Measurements from ENCODE around the gene TMEM184B.

Gene TMEM184B

DNA sequence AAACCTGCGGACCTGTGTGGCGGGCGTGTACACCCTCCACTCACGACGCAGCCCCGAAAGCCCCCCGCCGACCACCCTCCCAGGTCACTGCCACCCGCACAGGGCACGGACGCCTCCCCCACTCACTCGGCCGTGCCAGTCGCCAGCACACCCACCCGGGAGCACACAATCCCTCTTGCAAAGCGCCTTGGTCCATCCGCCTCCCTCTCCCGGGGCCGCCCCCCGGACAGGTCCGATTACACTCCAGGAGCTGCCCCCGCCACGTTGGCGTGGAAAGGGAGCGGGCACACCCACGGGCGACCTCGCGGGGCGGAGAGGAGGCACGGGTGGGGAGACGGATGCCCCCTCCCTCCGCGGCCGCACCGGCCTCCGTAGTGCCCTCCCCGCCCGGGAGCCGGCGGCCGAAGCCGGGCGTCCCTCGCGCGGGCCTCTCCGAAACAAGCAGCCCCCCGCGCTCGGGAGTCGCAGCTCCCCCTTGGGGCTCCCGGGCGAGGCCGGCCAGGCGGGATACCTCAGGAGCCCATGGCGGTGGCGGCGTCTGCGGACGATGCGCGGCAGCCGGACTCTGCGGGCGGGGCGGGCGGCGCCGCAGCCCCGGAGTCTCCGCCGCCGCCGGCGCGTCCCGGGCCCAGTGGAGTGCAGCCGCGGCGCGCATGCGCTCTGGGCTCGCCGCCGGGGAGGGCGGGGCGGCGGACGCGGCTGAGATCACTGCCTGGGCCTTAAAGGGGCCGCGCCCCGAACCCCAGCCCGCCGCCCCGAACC is at the start of gene TMEM184B:
Gene TMEM184B, minus strand, starts transcription at position 638 of the 762 bp plus-strand sequence. CDS start 25,049 bp downstream, outside the sequence.
- peak; percentile 62 for DNase-seq

DNA sequence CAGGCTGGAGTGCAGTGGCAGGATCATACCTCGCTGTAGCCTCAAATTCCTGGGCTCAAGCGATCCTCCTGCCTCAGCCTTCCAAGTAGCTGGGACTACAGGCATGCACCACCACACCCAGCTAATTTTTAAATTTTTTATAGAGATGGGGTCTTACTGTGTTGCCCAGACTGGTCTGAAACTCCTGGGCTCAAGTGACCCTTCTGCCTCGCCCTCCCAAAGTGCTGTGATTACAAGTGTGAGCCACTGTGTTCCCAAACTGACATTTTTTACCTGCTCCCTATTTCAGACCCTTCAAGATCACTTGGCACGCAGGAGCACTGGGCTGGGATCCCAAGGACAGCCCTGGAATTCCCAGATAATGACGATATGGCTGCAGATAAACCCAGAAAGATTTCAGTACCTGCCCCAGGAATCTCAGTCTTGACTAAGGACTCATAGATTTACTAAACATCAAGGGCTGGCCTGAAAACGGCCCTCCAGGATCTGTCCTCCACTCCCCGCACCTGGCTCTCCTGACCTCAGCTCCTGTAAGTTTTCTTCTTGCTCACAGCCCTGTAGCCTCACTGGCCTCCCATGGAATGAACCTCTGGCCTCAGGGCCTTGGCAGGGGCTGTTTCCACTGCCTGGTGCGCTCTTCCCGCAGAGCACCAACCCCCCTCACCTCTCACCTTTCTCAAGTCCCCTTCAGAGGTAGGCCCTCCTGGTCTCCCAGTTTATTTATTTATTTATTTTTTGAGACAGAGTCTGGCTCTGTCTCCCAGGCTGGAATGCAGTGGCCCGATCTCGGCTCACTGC is 48.0 kb upstream of the TMEM184B start:
- DNase-seq, result no peak

DNA sequence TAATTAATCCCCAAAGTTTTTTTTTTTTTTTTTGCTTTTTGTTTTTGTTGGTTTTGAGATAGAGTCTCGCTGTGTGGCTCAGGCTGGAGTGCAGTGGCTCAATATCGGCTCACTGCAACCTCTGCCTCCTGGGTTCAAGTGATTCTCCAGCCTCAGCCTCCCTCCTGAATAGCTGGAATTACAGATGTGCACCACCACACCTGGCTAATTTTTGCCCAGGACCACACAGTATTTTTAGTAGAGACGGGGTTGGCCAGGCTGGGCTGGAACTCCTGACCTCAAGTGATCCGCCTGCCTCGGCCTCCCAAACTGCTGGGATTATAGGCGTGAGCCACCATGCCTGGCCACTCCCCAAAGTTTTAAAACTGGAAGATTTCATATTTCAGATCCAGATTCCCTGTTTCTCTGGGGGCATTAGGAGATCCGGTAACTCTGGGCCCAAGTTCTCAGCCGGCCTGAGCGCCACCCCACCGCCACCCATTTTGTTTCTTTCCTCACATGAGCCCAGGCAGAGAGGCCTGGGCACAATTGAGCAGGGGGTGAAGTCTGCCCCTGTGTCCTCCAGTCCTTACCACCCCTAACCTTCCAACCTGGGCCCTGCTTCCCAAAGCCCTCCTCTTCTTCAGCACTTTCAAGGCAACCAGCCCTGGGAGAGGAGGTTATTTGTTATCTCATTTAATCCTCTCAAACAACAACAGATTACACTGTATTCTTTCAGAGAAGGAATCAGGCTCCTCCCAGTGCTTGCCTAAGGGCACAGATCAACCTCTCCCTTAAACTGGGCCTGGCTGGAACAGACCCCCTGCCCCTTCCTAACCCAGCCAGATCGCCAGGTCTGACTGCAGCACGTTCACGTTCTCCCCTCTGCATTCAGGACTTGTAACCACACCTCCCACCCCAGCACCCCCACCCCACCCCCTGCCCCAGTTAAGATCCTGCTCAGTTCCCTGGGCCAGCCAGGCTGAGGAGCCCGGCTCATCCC is 46.3 kb upstream of the TMEM184B start:
- DNase-seq, result no peak

DNA sequence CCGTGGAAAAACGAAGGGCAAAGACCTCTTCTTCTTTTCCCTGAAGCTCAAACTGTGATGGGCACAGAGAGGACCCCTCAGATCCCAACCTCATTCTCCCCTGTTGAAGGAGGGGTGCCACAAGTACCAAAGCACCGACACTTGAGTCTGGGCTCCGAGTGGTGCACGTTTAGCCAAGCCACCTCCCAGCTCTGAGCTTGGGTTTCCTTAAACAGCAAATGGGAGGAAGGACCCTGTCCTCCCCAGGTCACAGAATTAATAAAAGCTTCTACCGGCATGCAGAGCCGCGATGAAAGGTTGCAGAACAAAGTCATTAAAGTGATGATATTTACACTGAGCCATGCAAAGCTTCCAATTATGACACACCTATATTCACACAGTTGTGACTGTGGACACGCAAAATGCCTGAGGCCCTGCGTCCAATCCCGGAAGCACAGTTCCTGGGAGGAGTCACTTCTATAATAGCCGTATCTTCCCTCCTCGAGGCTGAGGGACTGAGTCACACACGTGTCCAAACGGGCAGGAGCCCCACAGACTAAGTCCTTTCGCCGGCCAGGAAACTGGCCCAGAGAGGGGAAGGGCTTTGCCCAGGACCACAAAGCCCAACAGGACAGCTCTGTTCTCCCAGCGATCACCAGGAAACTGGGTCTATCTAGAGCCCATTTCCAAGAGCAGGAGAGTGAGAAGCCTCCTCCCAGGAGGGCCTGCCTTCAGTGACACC is 45.3 kb upstream of the TMEM184B start:
- no peak for DNase-seq

DNA sequence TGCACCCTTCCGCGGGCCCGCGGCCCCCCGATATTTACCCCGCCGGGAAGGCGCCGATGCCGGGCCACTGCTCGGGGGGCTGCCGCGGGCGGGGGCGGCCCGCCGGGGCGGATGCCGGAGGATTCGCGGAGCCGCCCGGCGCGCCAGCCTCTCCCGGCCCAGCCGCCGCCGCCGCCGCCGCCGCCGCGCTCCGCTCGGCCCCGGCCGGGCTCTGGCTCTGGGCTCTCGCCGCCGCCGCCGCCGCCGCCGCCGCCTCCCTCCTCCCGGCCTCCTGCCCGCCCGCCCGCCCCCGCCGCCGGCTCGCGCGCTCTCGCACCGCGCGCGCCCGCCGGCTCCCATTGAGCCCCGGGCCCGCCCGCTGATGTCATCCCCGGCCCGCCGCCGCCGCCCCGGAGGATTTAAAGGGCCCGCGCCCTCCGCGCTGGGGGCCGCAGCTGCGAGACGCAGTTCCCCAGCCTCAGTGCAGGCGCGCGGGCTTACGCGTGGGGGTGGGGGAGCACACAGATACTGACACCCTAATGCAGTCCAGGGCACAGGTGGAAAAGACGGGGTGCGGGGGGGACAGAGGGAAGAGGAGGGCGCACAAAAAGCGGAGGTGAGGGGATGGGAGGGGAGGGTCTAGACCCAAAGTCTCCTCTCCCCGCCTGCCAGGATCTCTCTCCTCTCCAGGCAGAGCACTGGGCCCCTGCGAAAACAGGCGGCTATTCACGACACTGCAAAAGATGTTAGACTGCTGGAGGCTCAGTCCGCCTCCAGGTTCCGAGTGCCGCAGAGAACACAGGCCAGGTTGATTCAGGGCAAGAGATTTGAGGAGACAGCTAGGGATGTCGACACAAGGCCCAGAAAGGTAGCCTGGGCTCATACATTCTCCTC is 44.5 kb upstream of the TMEM184B start, which contains the start of gene CSNK1E:
Gene CSNK1E, minus strand, starts transcription at position 312 of the 873 bp plus-strand sequence. CDS start 3,276 bp downstream, outside the sequence.
- peak; percentile 50 for DNase-seq

DNA sequence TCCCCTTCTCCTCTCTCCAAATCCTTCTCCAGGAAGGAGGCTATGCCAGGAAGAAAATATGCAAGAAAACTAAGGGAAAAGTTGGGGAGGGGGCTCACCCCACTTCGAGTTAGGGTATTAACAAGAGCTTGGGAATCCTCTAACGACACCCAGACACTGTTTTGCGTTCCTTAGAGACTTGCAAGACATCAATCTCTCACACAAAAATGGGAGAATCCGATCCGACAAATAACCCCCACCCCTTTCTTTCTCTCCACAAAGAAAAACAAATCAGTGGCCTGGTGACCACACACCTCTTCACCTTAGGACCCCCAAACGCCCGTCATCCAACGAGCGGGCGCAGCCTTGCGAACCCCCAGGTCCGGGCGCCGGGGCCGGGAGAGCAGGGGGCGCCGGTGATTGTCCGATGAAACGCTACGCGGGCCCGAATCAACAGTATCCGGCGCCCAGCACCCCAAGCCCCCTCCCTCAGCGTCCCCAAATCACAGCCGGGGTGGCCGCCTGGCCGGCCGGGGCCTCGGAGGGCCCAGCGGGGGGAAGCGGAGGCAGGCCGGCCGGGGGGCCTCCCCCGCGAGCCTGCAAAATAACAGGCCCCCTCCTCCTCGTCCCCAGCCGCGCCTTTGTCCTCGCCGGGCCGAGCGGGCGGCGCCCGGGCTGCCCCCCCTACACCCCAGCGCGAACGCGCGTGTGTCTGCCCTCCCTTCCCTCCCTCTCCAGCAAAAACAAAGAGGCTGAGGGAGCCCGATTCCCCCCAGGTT is 43.7 kb upstream of the TMEM184B start:
- peak; percentile 45 for DNase-seq

DNA sequence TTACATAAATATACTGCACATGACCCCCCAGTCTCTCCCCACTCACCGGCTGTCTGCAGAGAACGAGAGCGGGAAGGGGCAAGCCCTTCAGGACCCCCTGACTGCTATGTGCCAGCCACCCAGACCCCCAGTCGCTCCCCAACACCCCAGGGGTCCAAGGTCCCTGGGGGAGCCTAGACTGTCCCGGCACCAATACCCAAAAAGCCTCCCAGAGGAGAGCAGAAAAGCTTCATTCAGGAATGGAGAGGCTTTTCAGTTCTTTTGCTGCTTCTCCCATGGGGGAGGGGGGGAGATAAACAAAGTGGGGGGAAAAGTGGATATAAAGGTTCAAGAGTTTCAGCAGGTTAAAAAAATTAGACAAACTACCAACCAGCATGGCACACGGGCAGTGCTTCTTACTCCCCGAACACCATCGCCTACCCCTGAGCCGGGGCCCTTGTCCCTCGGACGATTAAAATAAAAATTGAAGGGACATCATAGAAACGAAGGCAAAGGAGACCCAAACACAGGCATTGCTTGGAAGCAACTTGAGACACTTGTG is 43.1 kb upstream of the TMEM184B start:
- peak; percentile 45 for DNase-seq

DNA sequence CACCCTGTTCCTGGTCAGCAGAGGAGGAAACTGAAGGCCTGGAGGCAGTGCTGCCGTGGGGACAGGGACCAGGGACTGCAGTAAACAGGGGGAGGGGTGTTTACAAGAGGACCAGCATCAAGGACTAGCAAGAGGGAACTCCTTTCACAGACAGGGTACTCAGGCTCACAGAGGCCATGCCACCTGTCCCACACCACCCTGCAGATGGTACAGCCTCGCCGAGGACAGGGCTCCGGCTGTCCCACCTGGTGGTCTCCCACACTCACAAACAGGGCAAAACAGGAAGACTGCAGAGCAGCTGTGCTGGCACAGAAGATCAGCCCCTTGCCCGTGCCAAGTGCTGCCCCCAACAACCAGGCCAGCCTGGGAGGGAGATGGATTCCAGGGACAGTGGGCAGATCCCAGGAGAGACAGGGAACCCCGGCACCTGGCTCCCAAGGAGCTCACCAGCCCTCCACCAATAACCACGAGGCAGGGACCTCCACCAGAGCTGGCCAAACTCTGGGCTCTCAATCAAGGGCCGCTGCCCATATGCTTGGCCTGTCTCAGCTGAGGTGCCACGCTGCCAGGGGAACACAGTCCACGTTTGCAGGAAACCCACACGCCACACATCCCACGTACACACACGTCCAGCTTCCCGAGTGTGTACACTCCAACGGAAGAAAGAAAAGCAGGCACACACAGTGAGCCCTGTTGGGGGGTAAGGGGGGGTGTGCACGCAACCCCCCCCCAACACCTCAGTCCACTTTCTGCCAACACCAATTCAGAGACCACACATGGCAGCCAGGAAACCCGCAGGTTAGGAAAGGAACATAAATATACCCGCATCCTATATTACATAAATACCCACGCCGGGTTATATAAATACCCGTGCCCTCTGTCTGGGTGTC is 42.4 kb upstream of the TMEM184B start:
- DNase-seq, result peak; percentile 49

DNA sequence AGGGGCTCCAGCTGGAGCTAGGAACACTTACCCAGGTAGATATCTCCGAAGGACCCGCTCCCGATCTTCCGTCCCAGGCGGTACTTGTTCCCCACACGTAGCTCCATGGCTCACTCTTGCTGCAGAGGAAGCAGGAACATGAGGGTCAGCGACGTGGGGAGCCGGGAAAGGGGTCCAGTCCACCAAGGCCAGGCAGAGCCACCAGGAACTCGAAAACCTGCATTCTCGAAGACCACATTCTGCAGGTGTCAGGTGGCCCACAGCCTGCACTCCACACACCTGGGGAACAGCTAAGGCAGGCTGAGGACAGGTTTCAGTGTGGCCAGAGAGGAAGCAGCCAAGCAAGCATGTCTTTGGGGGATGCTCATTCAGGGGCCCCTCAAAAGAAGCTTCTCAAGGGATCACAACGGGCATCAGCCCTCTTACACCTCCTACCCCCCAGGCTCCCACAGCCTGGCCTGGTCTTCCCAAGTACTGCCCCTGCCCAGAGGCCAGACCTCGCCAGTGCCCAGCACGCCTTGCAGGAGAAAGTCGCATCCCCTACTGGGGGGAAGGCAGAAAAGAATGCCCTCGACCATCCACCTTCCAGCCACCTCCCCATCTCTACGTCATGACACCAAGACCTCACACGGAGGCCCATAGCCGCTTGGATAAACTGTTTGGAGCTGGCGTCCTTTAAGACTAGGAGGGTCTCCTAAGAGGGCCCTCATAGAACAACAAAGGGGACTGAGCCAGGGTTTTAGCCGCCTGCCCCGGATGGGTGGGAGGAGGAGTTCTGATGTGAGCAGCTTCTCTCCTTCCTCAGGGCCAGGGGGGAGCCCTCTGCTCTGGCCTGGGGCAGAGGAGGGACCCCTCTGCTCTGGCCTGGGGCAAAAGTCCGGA is 41.5 kb upstream of the TMEM184B start:
- DNase-seq, result no peak

DNA sequence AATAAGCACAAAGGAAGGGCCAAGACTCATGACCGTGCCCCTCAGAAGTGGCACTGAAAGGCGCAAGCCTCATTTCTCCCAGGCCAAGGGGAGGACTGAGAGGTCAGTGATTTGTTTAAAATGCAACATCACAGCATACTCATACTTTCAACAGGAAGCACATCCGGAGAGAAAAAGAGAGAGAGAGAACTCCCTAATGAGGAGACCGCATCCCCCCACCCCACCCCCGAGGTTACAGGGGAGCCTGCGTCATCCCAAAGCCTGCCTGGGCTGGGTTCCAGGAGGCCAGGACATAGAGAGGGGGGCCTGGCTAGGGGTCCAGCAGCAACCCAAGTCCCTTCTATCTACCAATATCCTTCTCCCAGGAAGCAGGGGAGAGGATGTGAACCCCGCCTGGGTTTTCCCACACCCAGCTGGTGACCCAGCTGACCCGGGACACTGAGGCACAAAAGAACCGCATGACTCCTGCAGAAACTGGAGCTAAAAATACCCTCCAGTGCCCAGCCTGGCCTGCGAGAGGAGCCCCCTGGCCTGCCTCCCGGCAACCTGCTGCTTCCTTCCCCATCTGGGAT is 40.7 kb upstream of the TMEM184B start:
- DNase-seq, result no peak

DNA sequence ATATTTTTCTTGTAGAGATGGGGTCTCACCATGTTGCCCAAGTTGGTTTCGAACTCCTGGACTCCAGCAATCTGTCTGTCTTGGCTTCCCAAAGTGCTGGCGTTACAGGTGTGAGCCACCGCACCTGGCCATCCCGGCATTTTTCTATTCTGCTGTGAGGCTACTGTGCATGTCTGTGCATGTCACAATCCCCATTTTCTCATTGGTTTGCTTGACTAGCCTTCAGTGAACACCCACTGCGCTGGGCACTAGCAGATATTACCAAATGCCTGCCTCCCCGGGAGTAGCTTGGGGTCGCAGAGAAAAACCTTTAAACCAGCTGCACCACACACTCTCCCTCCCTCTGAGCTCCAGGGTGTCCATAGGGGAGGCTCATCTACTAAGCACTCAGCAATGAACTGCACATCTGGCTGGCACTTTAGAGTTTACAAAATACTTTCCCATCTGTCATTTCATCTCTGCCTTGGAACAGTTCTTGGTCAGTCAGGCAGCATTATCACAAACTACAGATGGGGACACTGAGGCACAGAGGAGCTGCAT is 39.5 kb upstream of the TMEM184B start:
- no peak for DNase-seq

DNA sequence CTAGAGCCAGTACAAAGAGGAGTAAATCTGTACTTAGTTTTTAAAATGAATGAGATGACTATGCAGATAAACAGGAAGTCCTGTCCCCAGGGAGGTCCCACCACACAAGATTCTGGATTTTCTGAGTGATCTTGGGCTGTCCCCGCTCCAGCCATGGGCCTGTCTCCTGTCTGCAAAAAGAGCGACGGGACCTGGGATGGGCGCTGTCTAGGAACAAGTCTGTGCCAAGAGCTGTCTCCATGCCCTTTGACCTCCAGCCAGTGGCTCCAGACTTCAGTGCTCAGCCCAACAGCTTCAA is 38.5 kb upstream of the TMEM184B start:
- DNase-seq, result no peak

DNA sequence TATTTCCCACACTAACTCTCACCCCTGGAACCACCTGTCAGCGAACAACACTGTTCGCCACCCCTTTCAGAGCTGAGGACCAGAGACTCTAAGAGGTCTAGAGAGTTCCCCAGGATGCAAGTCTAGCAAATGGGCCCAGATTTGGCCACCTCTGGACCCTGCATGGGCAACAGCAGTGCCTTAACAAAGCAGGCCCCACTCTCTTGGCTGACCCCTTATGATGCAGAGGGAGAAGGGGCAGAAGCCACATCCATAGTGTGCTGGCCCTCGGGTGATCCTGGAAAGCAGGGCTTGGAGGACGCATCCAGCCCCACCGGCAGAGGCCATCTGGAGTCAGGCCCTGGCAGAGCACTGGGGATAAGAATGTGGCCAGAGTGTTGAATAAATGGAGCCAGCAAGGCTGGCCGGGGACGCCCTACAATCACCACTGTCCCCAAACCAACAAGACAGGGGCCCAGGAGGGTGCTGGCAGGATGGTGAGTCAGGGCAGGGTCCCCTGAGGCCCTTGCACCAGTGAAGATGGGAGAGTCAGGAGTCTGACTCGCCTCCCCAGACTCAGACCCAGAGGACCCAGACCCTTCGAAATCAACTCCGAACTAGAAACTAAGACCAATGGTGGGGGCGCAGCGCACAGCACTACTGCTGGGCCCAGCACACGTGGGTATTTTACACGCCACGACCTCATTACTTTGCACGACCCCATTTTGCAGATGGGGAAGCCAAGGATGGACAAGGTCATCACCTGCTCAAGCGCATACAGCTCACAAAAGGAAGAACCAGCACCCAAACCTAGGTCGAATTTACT is 37.9 kb upstream of the TMEM184B start:
- no peak for DNase-seq

DNA sequence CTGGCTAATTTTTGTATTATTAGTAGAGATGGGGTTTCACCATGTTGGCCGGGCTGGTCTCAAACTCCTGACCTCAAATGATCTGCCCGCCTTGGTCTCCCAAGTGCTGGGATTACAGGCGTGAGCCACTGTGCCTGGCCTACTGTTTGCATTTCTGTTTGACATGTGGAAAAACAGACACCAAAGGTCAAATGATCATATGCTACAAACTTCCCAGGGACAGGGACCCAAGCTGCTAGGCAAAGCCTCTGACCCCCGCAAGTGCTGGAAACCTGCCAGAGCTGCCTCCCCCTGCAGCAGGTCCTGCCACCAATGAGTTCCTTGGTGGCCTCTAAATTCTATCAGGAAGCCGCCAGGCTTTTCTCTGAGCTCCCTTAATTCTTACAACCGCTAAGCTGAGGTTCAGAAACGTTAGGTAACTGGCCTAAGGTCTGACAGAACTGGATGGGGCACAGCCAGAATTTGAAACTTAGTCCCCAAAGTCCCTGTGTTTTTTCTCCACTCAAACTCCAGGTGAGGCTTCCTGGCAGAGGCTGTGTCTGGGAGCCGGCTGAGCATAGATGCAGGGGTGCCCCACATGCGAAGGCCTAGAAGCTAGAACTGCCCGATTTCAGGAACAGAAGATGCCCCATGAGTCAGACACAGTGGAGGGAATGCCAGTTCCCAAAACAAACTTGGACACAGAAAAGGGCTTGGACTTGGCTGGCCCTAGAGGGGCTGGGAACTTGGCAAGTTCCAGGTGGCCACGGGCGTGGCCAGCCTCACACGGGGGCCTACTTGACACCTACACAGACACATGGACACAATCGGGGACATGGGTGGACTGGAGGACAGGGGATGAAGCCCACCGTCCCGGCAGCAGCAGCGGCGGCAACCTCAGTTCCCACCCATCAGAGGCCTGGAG is 37.1 kb upstream of the TMEM184B start:
- DNase-seq, result no peak

DNA sequence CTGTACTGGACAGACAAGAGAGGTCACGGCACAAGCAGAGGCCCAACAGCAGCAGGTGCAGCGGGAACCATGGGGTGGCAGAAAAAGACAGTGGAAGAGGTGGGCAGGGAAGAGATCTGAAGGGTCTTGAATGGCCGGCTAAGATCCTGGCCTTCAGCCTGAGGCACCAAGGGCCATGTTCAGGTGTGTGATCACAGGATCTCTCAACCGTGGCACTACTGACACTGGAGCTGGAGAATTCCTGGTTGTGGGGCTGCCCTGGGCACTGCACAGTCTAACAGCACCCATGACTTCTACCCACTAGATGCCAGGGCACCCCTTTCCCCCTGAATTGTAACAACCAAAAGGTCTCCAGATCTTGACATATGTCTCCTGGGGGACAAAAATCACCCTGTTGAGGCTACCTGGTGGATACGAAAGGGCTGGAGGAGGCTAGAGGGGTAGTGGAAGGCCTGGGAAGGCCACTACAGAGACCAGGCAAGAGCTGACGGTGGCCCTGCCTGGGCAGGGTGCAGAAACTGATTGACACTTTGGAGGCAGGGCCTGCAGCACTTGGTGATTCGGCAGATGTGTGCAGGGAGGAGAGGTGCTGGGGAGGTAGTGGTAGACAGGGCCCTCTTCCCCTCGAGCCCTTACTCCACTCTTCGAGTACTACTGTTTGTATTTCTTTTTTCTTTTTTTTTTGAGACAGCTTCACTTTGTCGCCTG is 36.1 kb upstream of the TMEM184B start:
- no peak for DNase-seq
